SK-N-SH (cell line): Measurements from ENCODE around the gene SSTR4. TPM values are rescaled to one million over a fixed set of nuclear protein-coding genes. Genes with fewer than 3 reads are reported as not detected.
"Not testable (repeated sequence)": the region's sequence is repeated elsewhere in the genome, so short reads cannot be mapped to it uniquely, and the experiment has no call there.

Source experiments
- CTCF ChIA-PET: fragments of 300-600, 350-600 bp; formaldehyde crosslinking; extraction: SDS; loops from one replicate; lab custom pipeline; 2021; lab: Yijun Ruan, JAX
- POLR2A ChIA-PET: fragments of 350-600 bp; sonication (Branson Sonifier 250); formaldehyde crosslinking; extraction: SDS; loops from one replicate; lab custom pipeline; 2020; ENCODE audit warnings: antibody characterized with exemption, inconsistent platforms; lab: Yijun Ruan, JAX
- DNase-seq: peaks from one replicate; pipeline ENCODE4 v3.0.0; 2012
- H2AFZ ChIP-seq: fragments of 200-600 bp; sonication (generic); 2 replicates; pipeline ENCODE4 v1.8.1; 2016; ENCODE audit warnings: antibody characterized with exemption, mild to moderate bottlenecking, low read depth
- H3F3A ChIP-seq: fragments of 200-600 bp; sonication (generic); replicated peaks from 2 replicates; pipeline ENCODE3; 2016; ENCODE audit warnings: antibody characterized with exemption, mild to moderate bottlenecking; ENCODE audit not compliant: insufficient read depth
- H3K27ac ChIP-seq, 2 experiments: fragments of 200-500 bp in 1 of 2; fragments of 200-600 bp in 1 of 2; sonication (Bioruptor generic) in 1 of 2; sonication (generic), shearing (Covaris generic) in 1 of 2; 2 replicates each; pipeline versions ENCODE4 v1.5.1 to v1.6.1; 2014 to 2016; ENCODE audit warnings: low read depth in 2 of 2, inconsistent platforms in 1 of 2, low read length in 1 of 2, mild to moderate bottlenecking in 1 of 2, mixed read lengths in 1 of 2
- H3K27me3 ChIP-seq: fragments of 200-600 bp; sonication (generic), shearing (Covaris generic); 2 replicates; pipeline ENCODE4 v1.6.1; 2016; ENCODE audit warnings: mixed run types; ENCODE audit not compliant: insufficient read depth
- H3K36me3 ChIP-seq, 2 experiments: fragments of 200-500 bp in 1 of 2; fragments of 200-600 bp in 1 of 2; sonication (Bioruptor generic) in 1 of 2; sonication (generic) in 1 of 2; replicated peaks in 1 of 2; 2 replicates each; pipeline versions ENCODE3 to v1.5.1; 2014 to 2016; ENCODE audit warnings: low read length in 1 of 2, mild to moderate bottlenecking in 1 of 2; ENCODE audit not compliant: insufficient read depth in 2 of 2, control insufficient read depth in 1 of 2
- H3K4me1 ChIP-seq, 2 experiments: fragments of 200-500 bp in 1 of 2; fragments of 200-600 bp in 1 of 2; sonication (Bioruptor generic) in 1 of 2; sonication (generic), shearing (Covaris generic) in 1 of 2; 2 replicates each; pipeline versions ENCODE4 v1.5.1 to v1.6.1; 2014 to 2016; ENCODE audit warnings: low read depth in 1 of 2, low read length in 1 of 2, mixed run types in 1 of 2; ENCODE audit not compliant: insufficient read depth in 2 of 2, control insufficient read depth in 1 of 2
- H3K4me2 ChIP-seq: fragments of 200-600 bp; sonication (generic), shearing (Covaris generic); 2 replicates; pipeline ENCODE4 v1.6.1; 2017; ENCODE audit warnings: mixed run types
- H3K4me3 ChIP-seq, 2 experiments: fragments of 200-500 bp in 1 of 2; fragments of 200-600 bp in 1 of 2; sonication (Bioruptor generic) in 1 of 2; sonication (generic), shearing (Covaris generic) in 1 of 2; 2 replicates each; pipeline versions ENCODE4 v1.5.1 to v1.8.1; 2014 to 2016; ENCODE audit warnings: low read depth in 2 of 2, inconsistent platforms in 1 of 2, low read length in 1 of 2, mild to moderate bottlenecking in 1 of 2, mixed read lengths in 1 of 2, moderate library complexity in 1 of 2
- H3K79me2 ChIP-seq: fragments of 200-600 bp; sonication (generic); 2 replicates; pipeline ENCODE4 v1.8.1; 2017; ENCODE audit warnings: mild to moderate bottlenecking; ENCODE audit not compliant: insufficient read depth
- H3K9ac ChIP-seq: fragments of 200-600 bp; sonication (generic); 2 replicates; pipeline ENCODE4 v1.6.1; 2017; ENCODE audit warnings: mixed run types
- H3K9me2 ChIP-seq: fragments of 200-600 bp; sonication (generic); 2 replicates; pipeline ENCODE4 v1.6.1; 2017; ENCODE audit warnings: mixed run types
- H3K9me3 ChIP-seq: fragments of 200-600 bp; sonication (generic); 2 replicates; pipeline ENCODE4 v1.6.1; 2017; ENCODE audit warnings: mixed run types, mild to moderate bottlenecking, moderate library complexity
- H4K20me1 ChIP-seq: fragments of 200-600 bp; sonication (generic); 2 replicates; pipeline ENCODE4 v1.6.1; 2017; ENCODE audit warnings: mild to moderate bottlenecking, mixed run types; ENCODE audit not compliant: insufficient read depth
- CHD2 ChIP-seq: fragments of 150-350 bp; IDR thresholded peaks from 2 replicates; pipeline ENCODE4 v1.6.1; 2018; ENCODE audit warnings: low read length; ENCODE audit not compliant: partially characterized antibody
- EZH2phosphoT487 ChIP-seq: fragments of 200-600 bp; sonication (generic); IDR thresholded peaks from 2 replicates; pipeline ENCODE4 v1.6.1; 2017; ENCODE audit warnings: low read depth, mixed run types, mild to moderate bottlenecking, antibody characterized with exemption, moderate library complexity, borderline replicate concordance
- FOXJ3 ChIP-seq: sonication (generic); formaldehyde crosslinking; IDR thresholded peaks from 2 replicates; pipeline ENCODE4 v1.5.1; 2020; ENCODE audit warnings: mild to moderate bottlenecking, missing genetic modification reagents
- FOXM1 ChIP-seq: IDR thresholded peaks from 2 replicates; pipeline ENCODE4 v1.4.0; 2012; ENCODE audit warnings: low read depth, mild to moderate bottlenecking
- JUND ChIP-seq: IDR thresholded peaks from 2 replicates; pipeline ENCODE4 v1.4.0; 2012
- MXI1 ChIP-seq: IDR thresholded peaks from 2 replicates; pipeline ENCODE4 v1.6.1; 2012; ENCODE audit warnings: mild to moderate bottlenecking, low read depth, low read length, improper control_type of control experiment
- RXRA ChIP-seq: IDR thresholded peaks from 2 replicates; pipeline ENCODE4 v1.4.0; 2012; ENCODE audit warnings: low read depth, mild to moderate bottlenecking, borderline replicate concordance
- SMC3 ChIP-seq: IDR thresholded peaks from 2 replicates; pipeline ENCODE4 v1.6.1; 2012; ENCODE audit warnings: low read depth, low read length, improper control_type of control experiment
- TCF12 ChIP-seq: IDR thresholded peaks from 2 replicates; pipeline ENCODE4 v1.4.0; 2012
- YY1 ChIP-seq: IDR thresholded peaks from 2 replicates; pipeline ENCODE4 v1.4.0; 2012; ENCODE audit warnings: low read depth, mild to moderate bottlenecking
- WGBS: methylation state at CpG from one replicate; pipeline ENCODE4 v1.1.6; 2017; ENCODE audit warnings: low lambda C conversion rate; 5-methylcytosine and 5-hydroxymethylcytosine counted together
- polyA plus RNA-seq, 3 experiments: library from polyadenylated mRNA; depleted of rRNA; stranded (reverse); fragments of >200 nt; gene quantifications; 2 replicates each; pipeline ENCODE4 v1.2.3, GENCODE V29; 2012
- TF ChIP-seq, protein P1 (sequence below): IDR thresholded peaks from 2 replicates; pipeline ENCODE4 v1.4.0; 2012; ENCODE audit warnings: low read depth, borderline replicate concordance
- TF ChIP-seq, protein P2 (sequence below): fragments of 150-350 bp; IDR thresholded peaks from 2 replicates; pipeline ENCODE4 v1.6.1; 2016; ENCODE audit warnings: mild to moderate bottlenecking, low read depth, low read length

Gene SSTR4, protein sequence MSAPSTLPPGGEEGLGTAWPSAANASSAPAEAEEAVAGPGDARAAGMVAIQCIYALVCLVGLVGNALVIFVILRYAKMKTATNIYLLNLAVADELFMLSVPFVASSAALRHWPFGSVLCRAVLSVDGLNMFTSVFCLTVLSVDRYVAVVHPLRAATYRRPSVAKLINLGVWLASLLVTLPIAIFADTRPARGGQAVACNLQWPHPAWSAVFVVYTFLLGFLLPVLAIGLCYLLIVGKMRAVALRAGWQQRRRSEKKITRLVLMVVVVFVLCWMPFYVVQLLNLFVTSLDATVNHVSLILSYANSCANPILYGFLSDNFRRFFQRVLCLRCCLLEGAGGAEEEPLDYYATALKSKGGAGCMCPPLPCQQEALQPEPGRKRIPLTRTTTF
- not detected in 2 replicates for polyA plus RNA-seq (2012; rRNA removed)
- not detected in 2 replicates for polyA plus RNA-seq (2012; cell fraction: cytosol; rRNA removed)
- not detected in 2 replicates for polyA plus RNA-seq (2012; cell fraction: nucleus; rRNA removed)

DNA sequence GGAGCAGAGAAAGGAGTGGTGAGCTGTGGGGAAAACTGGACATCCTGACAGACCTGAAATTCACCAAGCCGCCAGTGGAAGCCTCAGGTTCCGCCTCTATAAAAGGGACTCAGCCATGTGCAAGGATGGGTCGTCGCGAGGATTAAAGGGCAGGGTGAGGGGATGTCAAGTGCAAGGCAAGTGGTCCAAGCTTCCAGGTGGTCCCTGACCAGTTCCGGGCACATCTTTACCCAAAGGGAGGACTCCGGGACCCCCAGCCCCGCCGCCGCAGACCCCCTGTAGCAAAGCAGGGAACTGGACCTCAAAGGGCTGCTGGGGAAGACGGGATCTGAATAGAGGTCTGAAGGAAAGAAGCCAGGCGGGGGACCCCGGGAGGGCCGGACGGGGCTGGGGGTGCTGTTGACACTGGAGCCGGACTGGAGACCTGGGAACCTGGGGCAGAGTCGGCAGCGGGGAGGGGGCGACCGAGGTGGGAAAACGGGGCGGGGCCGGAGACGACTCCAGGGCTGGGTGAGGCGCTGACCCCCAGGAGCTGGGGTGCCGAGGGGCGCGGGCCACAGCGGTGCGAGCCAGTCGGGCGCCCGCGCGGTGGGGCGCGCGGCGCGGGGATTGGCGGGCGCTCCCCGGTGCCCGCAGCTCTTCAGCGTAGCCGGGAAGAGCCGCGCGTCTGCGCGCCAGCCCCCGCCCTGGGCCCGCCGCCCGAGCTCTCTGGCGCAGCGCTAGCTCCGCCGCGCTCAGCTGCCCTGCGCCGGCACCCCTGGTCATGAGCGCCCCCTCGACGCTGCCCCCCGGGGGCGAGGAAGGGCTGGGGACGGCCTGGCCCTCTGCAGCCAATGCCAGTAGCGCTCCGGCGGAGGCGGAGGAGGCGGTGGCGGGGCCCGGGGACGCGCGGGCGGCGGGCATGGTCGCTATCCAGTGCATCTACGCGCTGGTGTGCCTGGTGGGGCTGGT, at the start of gene SSTR4:
SSTR4 (plus strand) TSS at position 592 of the 951 bp plus-strand sequence; CDS start at position 764, 172 bp downstream.
- POLR2A ChIA-PET, result no interaction called here
- H3K9ac ChIP-seq, result no peak within 1 kb of the TSS
- no peaks in the 10 kb centered on the region for H3K9me3 ChIP-seq
- CTCF ChIA-PET, result no interaction called here
- no peak within 1 kb of the TSS for H3K4me2 ChIP-seq
- no peaks in the 10 kb centered on the region for H4K20me1 ChIP-seq
- H2AFZ ChIP-seq, result no peak within 1 kb of the TSS
- H3K4me1 ChIP-seq, result no peaks in the 10 kb centered on the region
- no peaks in the 10 kb centered on the region for H3K9me2 ChIP-seq
- DNase-seq, result no peak
- no peaks in the 10 kb centered on the region for H3F3A ChIP-seq
- H3K36me3 ChIP-seq, result no peaks in the 10 kb centered on the region
- H3K27ac ChIP-seq, result no peak within 1 kb of the TSS
- H3K27me3 ChIP-seq, result peaks cover 72% of the 10 kb centered on the region
- no peak within 1 kb of the TSS for H3K4me3 ChIP-seq
- 17% methylated on average over 18 of the region's 83 CpGs for WGBS
- TF ChIP-seq, protein P1, sequence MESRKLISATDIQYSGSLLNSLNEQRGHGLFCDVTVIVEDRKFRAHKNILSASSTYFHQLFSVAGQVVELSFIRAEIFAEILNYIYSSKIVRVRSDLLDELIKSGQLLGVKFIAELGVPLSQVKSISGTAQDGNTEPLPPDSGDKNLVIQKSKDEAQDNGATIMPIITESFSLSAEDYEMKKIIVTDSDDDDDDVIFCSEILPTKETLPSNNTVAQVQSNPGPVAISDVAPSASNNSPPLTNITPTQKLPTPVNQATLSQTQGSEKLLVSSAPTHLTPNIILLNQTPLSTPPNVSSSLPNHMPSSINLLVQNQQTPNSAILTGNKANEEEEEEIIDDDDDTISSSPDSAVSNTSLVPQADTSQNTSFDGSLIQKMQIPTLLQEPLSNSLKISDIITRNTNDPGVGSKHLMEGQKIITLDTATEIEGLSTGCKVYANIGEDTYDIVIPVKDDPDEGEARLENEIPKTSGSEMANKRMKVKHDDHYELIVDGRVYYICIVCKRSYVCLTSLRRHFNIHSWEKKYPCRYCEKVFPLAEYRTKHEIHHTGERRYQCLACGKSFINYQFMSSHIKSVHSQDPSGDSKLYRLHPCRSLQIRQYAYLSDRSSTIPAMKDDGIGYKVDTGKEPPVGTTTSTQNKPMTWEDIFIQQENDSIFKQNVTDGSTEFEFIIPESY, result no peak
- TF ChIP-seq FOXJ3 (CRISPR knock-in tag), result no peak
- TF ChIP-seq, protein P2, sequence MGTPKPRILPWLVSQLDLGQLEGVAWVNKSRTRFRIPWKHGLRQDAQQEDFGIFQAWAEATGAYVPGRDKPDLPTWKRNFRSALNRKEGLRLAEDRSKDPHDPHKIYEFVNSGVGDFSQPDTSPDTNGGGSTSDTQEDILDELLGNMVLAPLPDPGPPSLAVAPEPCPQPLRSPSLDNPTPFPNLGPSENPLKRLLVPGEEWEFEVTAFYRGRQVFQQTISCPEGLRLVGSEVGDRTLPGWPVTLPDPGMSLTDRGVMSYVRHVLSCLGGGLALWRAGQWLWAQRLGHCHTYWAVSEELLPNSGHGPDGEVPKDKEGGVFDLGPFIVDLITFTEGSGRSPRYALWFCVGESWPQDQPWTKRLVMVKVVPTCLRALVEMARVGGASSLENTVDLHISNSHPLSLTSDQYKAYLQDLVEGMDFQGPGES, result no peak
- no peak for TF ChIP-seq YY1
- no peak for TF ChIP-seq EZH2phosphoT487
- no peak for TF ChIP-seq MXI1
- no peak for TF ChIP-seq FOXM1
- TF ChIP-seq SMC3, result no peak
- H3K79me2 ChIP-seq, result no peaks in the 10 kb centered on the region

- ChIA-PET CTCF (no interaction called here), POLR2A (no interaction called here)
- Histone ChIP-seq H2AFZ (no peak overlapping the region), H3K4me2 (no peak overlapping the region), H3K79me2 (no peaks in the 10 kb centered on the region), H3K27ac (no peak overlapping the region), H3K9ac (no peak overlapping the region), H3K4me1 (no peaks in the 10 kb centered on the region), H3K9me2 (no peaks in the 10 kb centered on the region), H3F3A (no peaks in the 10 kb centered on the region), H3K9me3 (no peaks in the 10 kb centered on the region), H3K4me3 (no peak overlapping the region), H3K27me3 (peaks cover 13% of the 10 kb centered on the region; the same call in 1 of the 2 replicates), H4K20me1 (no peaks in the 10 kb centered on the region), H3K36me3 (no peaks in the 10 kb centered on the region)
- no peak for TF ChIP-seq CHD2
- no peak for TF ChIP-seq RXRA
- no peak for TF ChIP-seq JUND
- TF ChIP-seq TCF12, result no peak
- DNase-seq, result no peak
- 8% methylated on average over 1 of the region's 1 CpG for WGBS
Observed at GRCh38 chr20:22986601-22987000, 48.5 kb upstream of the SSTR4 start.

GRCh38 chr20:22991424-22991823, 43.7 kb upstream of the SSTR4 start:
- H3K36me3 ChIP-seq, H3K27ac ChIP-seq, H3K9ac ChIP-seq, H2AFZ ChIP-seq, H4K20me1 ChIP-seq, DNase-seq, H3K4me2 ChIP-seq, H3F3A ChIP-seq, H3K9me3 ChIP-seq, H3K9me2 ChIP-seq, H3K27me3 ChIP-seq, H3K4me1 ChIP-seq, CTCF ChIA-PET, POLR2A ChIA-PET, H3K79me2 ChIP-seq, H3K4me3 ChIP-seq: not testable (repeated sequence)
- 13% methylated on average over 3 of the region's 3 CpGs for WGBS
